GM12873 (cell line): ENCODE results near the gene CCDC134.

Experiments used
- TF ChIP-seq, protein P1 (sequence below): IDR thresholded peaks from 2 replicates; pipeline ENCODE4 v1.5.1; 2012; ENCODE audit warnings: low read depth, mild to moderate bottlenecking, moderate library complexity, low read length, control low read depth; ENCODE audit not compliant: insufficient read depth; ENCODE audit errors: missing control alignments

Gene CCDC134

DNA sequence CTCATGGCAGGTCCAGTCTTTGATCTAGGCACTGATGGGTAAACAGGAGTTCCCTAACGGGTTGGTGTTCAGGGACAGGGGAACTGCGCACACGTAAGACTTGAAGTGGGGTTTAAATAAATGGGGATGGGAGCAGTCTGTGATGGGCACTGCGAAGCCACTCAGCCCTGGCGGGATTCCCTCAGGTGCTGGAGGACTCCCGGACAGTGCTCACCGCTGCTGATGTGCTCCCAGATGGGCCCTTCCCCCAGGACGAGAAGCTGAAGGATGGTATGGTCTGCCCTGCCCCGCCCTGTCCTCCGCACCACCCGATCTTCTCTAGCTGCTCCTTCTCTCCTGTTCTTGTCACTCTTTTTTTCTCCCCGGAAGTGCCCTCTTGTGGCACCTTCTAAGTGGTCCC is 9.5 kb downstream of the CCDC134 start:
- TF ChIP-seq, protein P1, sequence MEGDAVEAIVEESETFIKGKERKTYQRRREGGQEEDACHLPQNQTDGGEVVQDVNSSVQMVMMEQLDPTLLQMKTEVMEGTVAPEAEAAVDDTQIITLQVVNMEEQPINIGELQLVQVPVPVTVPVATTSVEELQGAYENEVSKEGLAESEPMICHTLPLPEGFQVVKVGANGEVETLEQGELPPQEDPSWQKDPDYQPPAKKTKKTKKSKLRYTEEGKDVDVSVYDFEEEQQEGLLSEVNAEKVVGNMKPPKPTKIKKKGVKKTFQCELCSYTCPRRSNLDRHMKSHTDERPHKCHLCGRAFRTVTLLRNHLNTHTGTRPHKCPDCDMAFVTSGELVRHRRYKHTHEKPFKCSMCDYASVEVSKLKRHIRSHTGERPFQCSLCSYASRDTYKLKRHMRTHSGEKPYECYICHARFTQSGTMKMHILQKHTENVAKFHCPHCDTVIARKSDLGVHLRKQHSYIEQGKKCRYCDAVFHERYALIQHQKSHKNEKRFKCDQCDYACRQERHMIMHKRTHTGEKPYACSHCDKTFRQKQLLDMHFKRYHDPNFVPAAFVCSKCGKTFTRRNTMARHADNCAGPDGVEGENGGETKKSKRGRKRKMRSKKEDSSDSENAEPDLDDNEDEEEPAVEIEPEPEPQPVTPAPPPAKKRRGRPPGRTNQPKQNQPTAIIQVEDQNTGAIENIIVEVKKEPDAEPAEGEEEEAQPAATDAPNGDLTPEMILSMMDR: no peak

DNA sequence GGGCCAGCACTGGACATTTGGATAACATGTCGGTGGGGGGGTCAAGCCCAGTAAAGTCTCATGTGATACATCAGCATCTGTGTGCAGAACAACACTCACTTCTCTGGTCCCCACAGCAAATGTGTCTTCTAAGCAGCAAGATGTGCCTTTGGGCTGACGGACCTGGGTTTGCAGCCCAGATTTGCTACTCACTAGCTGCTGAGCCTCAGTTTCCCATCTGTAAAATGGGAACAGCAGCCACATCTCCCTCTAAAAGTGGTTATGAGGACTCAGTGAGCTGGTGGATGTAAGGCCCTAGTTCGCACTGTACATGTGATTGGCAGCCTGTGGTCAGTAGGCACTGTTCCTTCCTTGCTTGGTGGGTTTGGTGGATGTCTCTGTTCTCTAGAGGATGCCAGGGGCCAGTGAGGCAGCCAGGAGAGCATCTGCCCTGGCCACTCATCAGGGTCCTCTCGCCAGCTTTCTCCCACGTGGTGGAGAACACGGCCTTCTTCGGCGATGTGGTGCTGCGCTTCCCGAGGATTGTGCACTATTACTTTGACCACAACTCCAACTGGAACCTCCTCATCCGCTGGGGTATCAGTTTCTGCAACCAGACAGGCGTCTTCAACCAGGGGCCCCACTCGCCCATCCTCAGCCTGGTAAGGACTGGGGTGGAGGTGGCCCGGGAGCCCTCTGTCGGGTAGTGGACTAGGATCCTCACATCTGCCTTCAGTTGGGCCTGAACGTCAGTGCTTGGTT is 12.5 kb downstream of the CCDC134 start:
- TF ChIP-seq, protein P1: no peak

- TF ChIP-seq, protein P1: no peak
These were observed 13.4 kb downstream of the CCDC134 start for GRCh38 chr22:41813726-41814410.

GRCh38 chr22:41815716-41816115 is 15.2 kb downstream of the CCDC134 start:
- TF ChIP-seq, protein P1: no peak

DNA sequence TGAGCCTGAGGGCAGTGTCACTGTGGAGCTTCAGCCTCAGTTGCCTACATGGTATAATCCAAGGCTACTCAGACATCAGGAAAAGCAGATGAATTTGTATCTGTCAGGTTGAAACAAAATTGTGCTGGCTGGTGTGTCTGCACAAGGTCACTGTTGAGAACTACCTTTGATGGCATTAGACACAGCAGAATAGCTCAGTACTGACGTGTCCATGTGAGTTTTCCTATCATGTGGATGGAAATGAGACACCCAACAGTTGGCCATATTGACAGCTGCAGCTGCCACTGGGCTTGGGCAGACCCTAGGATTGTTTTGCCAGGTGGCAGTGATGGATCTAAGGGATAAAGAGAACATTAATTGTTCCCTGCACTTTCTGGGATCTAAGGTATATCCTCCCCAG is 15.8 kb downstream of the CCDC134 start:
- TF ChIP-seq, protein P1: no peak

GRCh38 chr22:41816871-41817270 is 16.4 kb downstream of the CCDC134 start:
- TF ChIP-seq, protein P1: no peak

DNA sequence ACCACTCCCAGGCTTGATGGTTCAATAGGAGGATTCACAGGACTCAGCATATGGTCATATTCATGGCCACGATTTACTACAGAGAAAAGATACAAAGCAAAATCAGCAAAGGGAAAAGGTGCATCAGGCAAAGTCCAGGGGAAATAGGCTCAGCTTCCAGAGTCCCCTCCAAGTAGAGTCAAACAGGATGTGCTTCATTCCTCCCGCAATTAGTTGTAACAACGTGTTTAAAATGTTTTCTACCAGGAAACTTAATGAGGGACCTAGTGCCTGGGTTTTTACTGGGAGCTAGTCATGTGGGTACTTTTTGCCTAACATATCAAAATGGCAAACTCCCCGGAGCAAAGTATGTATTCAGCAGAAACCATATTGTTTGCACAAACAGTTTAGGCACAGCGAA is 17.5 kb downstream of the CCDC134 start:
- TF ChIP-seq, protein P1: no peak
